ENCODE results near the gene FAM184A.

FAM184A gene, protein sequence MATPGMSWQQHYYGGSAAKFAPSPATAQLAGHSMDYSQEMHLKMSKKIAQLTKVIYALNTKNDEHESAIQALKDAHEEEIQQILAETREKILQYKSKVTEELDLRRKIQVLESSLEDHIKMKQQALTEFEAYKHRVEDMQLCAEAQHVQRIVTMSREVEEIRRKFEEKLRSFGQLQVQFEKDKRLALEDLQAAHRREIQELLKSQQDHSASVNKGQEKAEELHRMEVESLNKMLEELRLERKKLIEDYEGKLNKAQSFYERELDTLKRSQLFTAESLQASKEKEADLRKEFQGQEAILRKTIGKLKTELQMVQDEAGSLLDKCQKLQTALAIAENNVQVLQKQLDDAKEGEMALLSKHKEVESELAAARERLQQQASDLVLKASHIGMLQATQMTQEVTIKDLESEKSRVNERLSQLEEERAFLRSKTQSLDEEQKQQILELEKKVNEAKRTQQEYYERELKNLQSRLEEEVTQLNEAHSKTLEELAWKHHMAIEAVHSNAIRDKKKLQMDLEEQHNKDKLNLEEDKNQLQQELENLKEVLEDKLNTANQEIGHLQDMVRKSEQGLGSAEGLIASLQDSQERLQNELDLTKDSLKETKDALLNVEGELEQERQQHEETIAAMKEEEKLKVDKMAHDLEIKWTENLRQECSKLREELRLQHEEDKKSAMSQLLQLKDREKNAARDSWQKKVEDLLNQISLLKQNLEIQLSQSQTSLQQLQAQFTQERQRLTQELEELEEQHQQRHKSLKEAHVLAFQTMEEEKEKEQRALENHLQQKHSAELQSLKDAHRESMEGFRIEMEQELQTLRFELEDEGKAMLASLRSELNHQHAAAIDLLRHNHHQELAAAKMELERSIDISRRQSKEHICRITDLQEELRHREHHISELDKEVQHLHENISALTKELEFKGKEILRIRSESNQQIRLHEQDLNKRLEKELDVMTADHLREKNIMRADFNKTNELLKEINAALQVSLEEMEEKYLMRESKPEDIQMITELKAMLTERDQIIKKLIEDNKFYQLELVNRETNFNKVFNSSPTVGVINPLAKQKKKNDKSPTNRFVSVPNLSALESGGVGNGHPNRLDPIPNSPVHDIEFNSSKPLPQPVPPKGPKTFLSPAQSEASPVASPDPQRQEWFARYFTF

GRCh38 chr6:119078376-119079282, at the start of gene FAM184A:
Gene FAM184A, minus strand, starts transcription at chr6:119078664. Its CDS starts 365 bp downstream, at chr6:119078299.
- DNase-seq = peak; percentile 19
- in situ Hi-C loops (cut with HindIII; ENCODE audit: low pct_ligation_motif_present, low sequenced_read_pairs) = no loop called here
- Histone ChIP-seq H3K27ac (no peak within 1 kb of the TSS), H3K27me3 (replicated peaks) (peaks cover 16% of the 10 kb centered on the region), H3K4me3 (ENCODE audit: low read depth, low read length) (peak within 1 kb of the TSS; percentile 51), H3K36me3 (replicated peaks) (no peaks in the 10 kb centered on the region)
- TF ChIP-seq, protein P1, sequence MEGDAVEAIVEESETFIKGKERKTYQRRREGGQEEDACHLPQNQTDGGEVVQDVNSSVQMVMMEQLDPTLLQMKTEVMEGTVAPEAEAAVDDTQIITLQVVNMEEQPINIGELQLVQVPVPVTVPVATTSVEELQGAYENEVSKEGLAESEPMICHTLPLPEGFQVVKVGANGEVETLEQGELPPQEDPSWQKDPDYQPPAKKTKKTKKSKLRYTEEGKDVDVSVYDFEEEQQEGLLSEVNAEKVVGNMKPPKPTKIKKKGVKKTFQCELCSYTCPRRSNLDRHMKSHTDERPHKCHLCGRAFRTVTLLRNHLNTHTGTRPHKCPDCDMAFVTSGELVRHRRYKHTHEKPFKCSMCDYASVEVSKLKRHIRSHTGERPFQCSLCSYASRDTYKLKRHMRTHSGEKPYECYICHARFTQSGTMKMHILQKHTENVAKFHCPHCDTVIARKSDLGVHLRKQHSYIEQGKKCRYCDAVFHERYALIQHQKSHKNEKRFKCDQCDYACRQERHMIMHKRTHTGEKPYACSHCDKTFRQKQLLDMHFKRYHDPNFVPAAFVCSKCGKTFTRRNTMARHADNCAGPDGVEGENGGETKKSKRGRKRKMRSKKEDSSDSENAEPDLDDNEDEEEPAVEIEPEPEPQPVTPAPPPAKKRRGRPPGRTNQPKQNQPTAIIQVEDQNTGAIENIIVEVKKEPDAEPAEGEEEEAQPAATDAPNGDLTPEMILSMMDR (IDR thresholded peaks at IDR 0.05; ENCODE audit: low read depth, low read length, missing control alignments) = peak; percentile 52

- Histone ChIP-seq H3K36me3 (replicated peaks) (no peaks in the 10 kb centered on the region), H3K27me3 (replicated peaks) (no peaks in the 10 kb centered on the region), H3K27ac (no peak overlapping the region), H3K4me3 (ENCODE audit: low read depth, low read length) (no peak overlapping the region)
- in situ Hi-C loops (cut with HindIII; ENCODE audit: low pct_ligation_motif_present, low sequenced_read_pairs) = no loop called here
- no peak for DNase-seq
- TF ChIP-seq, protein P1 (IDR thresholded peaks at IDR 0.05; ENCODE audit: low read depth, low read length, missing control alignments) = no peak
Measured at GRCh38 chr6:119127627-119128026, 49.2 kb upstream of the FAM184A start.

GRCh38 chr6:119126826-119127225, 48.4 kb upstream of the FAM184A start:
- H3K27ac ChIP-seq = no peak overlapping the region
- no peaks in the 10 kb centered on the region for H3K36me3 ChIP-seq (replicated peaks)
- TF ChIP-seq, protein P1 (IDR thresholded peaks at IDR 0.05; ENCODE audit: low read depth, low read length, missing control alignments) = no peak
- in situ Hi-C loops (cut with HindIII; ENCODE audit: low pct_ligation_motif_present, low sequenced_read_pairs) = no loop called here
- H3K27me3 ChIP-seq (replicated peaks) = no peaks in the 10 kb centered on the region
- DNase-seq = no peak
- no peak overlapping the region for H3K4me3 ChIP-seq (ENCODE audit: low read depth, low read length)

DNA sequence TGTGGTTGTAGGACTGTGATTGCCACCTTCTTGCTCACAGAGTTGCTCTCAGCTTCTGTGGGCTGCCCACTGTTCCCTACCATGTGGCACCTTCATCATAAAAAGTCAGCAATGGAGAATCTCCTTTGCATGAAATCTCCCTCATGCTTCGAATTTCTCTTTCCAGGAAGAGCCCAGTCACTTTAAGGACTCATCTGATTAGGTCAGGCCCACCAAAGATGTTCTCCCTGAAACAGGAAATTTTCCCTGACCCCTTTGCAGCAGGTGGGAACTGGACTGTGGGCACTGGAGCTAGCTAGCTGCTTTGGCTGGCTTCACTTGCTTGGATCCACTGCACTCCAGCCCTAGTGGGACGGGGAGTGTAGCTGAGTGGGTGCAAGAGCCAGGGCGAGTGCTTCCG, 47.7 kb upstream of the FAM184A start:
- Histone ChIP-seq H3K4me3 (ENCODE audit: low read depth, low read length) (no peak overlapping the region), H3K27ac (no peak overlapping the region), H3K36me3 (replicated peaks) (no peaks in the 10 kb centered on the region), H3K27me3 (replicated peaks) (no peaks in the 10 kb centered on the region)
- TF ChIP-seq, protein P1 (IDR thresholded peaks at IDR 0.05; ENCODE audit: low read depth, low read length, missing control alignments) = no peak
- DNase-seq = no peak
- in situ Hi-C loops (cut with HindIII; ENCODE audit: low pct_ligation_motif_present, low sequenced_read_pairs) = no loop called here

- no peak for DNase-seq
- Histone ChIP-seq H3K27me3 (replicated peaks) (no peaks in the 10 kb centered on the region), H3K27ac (no peak overlapping the region), H3K4me3 (ENCODE audit: low read depth, low read length) (no peak overlapping the region), H3K36me3 (replicated peaks) (no peaks in the 10 kb centered on the region)
- TF ChIP-seq, protein P1 (IDR thresholded peaks at IDR 0.05; ENCODE audit: low read depth, low read length, missing control alignments) = no peak
- in situ Hi-C loops (cut with HindIII; ENCODE audit: low pct_ligation_motif_present, low sequenced_read_pairs) = no loop called here
Measured at GRCh38 chr6:119125576-119125975, 47.1 kb upstream of the FAM184A start.
